ENCODE measurements around the gene ZFR2. TPM values are rescaled to one million over a fixed set of nuclear protein-coding genes. Genes with fewer than 3 reads are reported as not detected.

Gene ZFR2
- total RNA-seq, 2 experiments from 2014 or later, result 0.28 to 0.35 TPM

- no peaks in the 10 kb centered on the region for H3K4me1 Mint-ChIP-seq
- H3K9me3 Mint-ChIP-seq, result peaks cover 11% of the 10 kb centered on the region
- DNase-seq, result no peak
- H3K27ac Mint-ChIP-seq, result no peak overlapping the region
- no peaks in the 10 kb centered on the region for H3K36me3 Mint-ChIP-seq (ENCODE audit: low read depth)
- POLR2A ChIA-PET, result no interaction called here
- H3K4me3 Mint-ChIP-seq, result no peak overlapping the region
- no peaks in the 10 kb centered on the region for H3K27me3 Mint-ChIP-seq
- CTCF ChIA-PET, result no interaction called here
Measured at GRCh38 chr19:3838661-3839060, 30.2 kb downstream of the ZFR2 start.

GRCh38 chr19:3837922-3838321, 30.9 kb downstream of the ZFR2 start:
- Mint-ChIP-seq H3K27ac (no peak overlapping the region), H3K4me3 (no peak overlapping the region), H3K9me3 (peaks cover 11% of the 10 kb centered on the region), H3K36me3 (ENCODE audit: low read depth) (no peaks in the 10 kb centered on the region), H3K27me3 (no peaks in the 10 kb centered on the region), H3K4me1 (no peaks in the 10 kb centered on the region)
- POLR2A ChIA-PET, result no interaction called here
- CTCF ChIA-PET, result no interaction called here
- DNase-seq, result no peak

GRCh38 chr19:3837332-3837731, 31.5 kb downstream of the ZFR2 start:
- CTCF ChIA-PET, result no interaction called here
- no peak overlapping the region for H3K4me3 Mint-ChIP-seq
- H3K4me1 Mint-ChIP-seq, result no peaks in the 10 kb centered on the region
- H3K36me3 Mint-ChIP-seq (ENCODE audit: low read depth), result no peaks in the 10 kb centered on the region
- no peak overlapping the region for H3K27ac Mint-ChIP-seq
- no peaks in the 10 kb centered on the region for H3K27me3 Mint-ChIP-seq
- POLR2A ChIA-PET, result no interaction called here
- H3K9me3 Mint-ChIP-seq, result peaks cover 11% of the 10 kb centered on the region
- no peak for DNase-seq

GRCh38 chr19:3836887-3837286, 32.0 kb downstream of the ZFR2 start:
- H3K4me1 Mint-ChIP-seq, result no peaks in the 10 kb centered on the region
- ChIA-PET POLR2A (no interaction called here), CTCF (no interaction called here)
- no peak overlapping the region for H3K27ac Mint-ChIP-seq
- H3K9me3 Mint-ChIP-seq, result peaks cover 11% of the 10 kb centered on the region
- DNase-seq, result no peak
- no peaks in the 10 kb centered on the region for H3K36me3 Mint-ChIP-seq (ENCODE audit: low read depth)
- no peak overlapping the region for H3K4me3 Mint-ChIP-seq
- H3K27me3 Mint-ChIP-seq, result no peaks in the 10 kb centered on the region

GRCh38 chr19:3835055-3835435, 33.8 kb downstream of the ZFR2 start:
- H3K27ac Mint-ChIP-seq, result no peak overlapping the region
- CTCF ChIA-PET, result no interaction called here

GRCh38 chr19:3834349-3835054, 34.3 kb downstream of the ZFR2 start:
- Mint-ChIP-seq H3K27ac (no peak overlapping the region), H3K27me3 (no peaks in the 10 kb centered on the region), H3K36me3 (ENCODE audit: low read depth) (no peaks in the 10 kb centered on the region), H3K4me1 (no peaks in the 10 kb centered on the region), H3K9me3 (peaks cover 11% of the 10 kb centered on the region), H3K4me3 (no peak overlapping the region)
- CTCF ChIA-PET, result no interaction called here
- DNase-seq, result no peak
- POLR2A ChIA-PET, result no interaction called here

More at GRCh38 chr19:3835055-3835435, 33.8 kb downstream of the ZFR2 start:
- Mint-ChIP-seq H3K9me3 (peaks cover 11% of the 10 kb centered on the region), H3K36me3 (ENCODE audit: low read depth) (no peaks in the 10 kb centered on the region), H3K27me3 (no peaks in the 10 kb centered on the region), H3K4me1 (no peaks in the 10 kb centered on the region), H3K4me3 (no peak overlapping the region)
- POLR2A ChIA-PET, result no interaction called here
- no peak for DNase-seq

- no peaks in the 10 kb centered on the region for H3K4me1 Mint-ChIP-seq
- peaks cover 10% of the 10 kb centered on the region for H3K9me3 Mint-ChIP-seq
- no peak for DNase-seq
- CTCF ChIA-PET, result no interaction called here
- H3K36me3 Mint-ChIP-seq (ENCODE audit: low read depth), result no peaks in the 10 kb centered on the region
- POLR2A ChIA-PET, result no interaction called here
- H3K4me3 Mint-ChIP-seq, result no peak overlapping the region
- no peak overlapping the region for H3K27ac Mint-ChIP-seq
- no peaks in the 10 kb centered on the region for H3K27me3 Mint-ChIP-seq
Measured at GRCh38 chr19:3833578-3834348, 35.1 kb downstream of the ZFR2 start.

- Mint-ChIP-seq H3K4me3 (no peak overlapping the region), H3K4me1 (peaks cover 7% of the 10 kb centered on the region), H3K36me3 (ENCODE audit: low read depth) (no peaks in the 10 kb centered on the region), H3K27ac (no peak overlapping the region), H3K27me3 (no peaks in the 10 kb centered on the region), H3K9me3 (no peaks in the 10 kb centered on the region)
- ChIA-PET CTCF (interaction anchor here (1.1 kb wide), 1 partner anchor 10 kb away, joined by 5 read pairs; no protein-coding TSS in a partner anchor), POLR2A (no interaction called here)
- DNase-seq, result no peak
Measured at GRCh38 chr19:3832001-3832400, 36.8 kb downstream of the ZFR2 start.

GRCh38 chr19:3831601-3832000, 37.2 kb downstream of the ZFR2 start:
- H3K27me3 Mint-ChIP-seq, result no peaks in the 10 kb centered on the region
- no peak overlapping the region for H3K4me3 Mint-ChIP-seq
- H3K4me1 Mint-ChIP-seq, result peaks cover 7% of the 10 kb centered on the region
- no peak for DNase-seq
- no peaks in the 10 kb centered on the region for H3K9me3 Mint-ChIP-seq
- H3K27ac Mint-ChIP-seq, result no peak overlapping the region
- ChIA-PET POLR2A (no interaction called here), CTCF (no interaction called here)
- H3K36me3 Mint-ChIP-seq (ENCODE audit: low read depth), result no peaks in the 10 kb centered on the region

GRCh38 chr19:3830621-3831589, 37.9 kb downstream of the ZFR2 start:
- no peak for DNase-seq
- Mint-ChIP-seq H3K9me3 (no peaks in the 10 kb centered on the region), H3K4me3 (no peak overlapping the region), H3K36me3 (ENCODE audit: low read depth) (no peaks in the 10 kb centered on the region), H3K27ac (no peak overlapping the region), H3K27me3 (no peaks in the 10 kb centered on the region), H3K4me1 (peaks cover 7% of the 10 kb centered on the region)
- CTCF ChIA-PET, result interaction anchor here (1.0 kb wide), 1 partner anchor 65 kb away, joined by 5 read pairs; no protein-coding TSS in a partner anchor
- POLR2A ChIA-PET, result interaction anchor here (1.1 kb wide), 1 partner anchor 19 kb away, joined by 3 read pairs; no protein-coding TSS in a partner anchor

GRCh38 chr19:3827306-3827705, 41.5 kb downstream of the ZFR2 start:
- no peaks in the 10 kb centered on the region for H3K9me3 Mint-ChIP-seq
- no peaks in the 10 kb centered on the region for H3K27me3 Mint-ChIP-seq
- CTCF ChIA-PET, result no interaction called here
- no peaks in the 10 kb centered on the region for H3K36me3 Mint-ChIP-seq (ENCODE audit: low read depth)
- no peak overlapping the region for H3K27ac Mint-ChIP-seq
- POLR2A ChIA-PET, result no interaction called here
- no peak overlapping the region for H3K4me3 Mint-ChIP-seq
- DNase-seq, result no peak
- H3K4me1 Mint-ChIP-seq, result peaks cover 7% of the 10 kb centered on the region

GRCh38 chr19:3826163-3826562, 42.7 kb downstream of the ZFR2 start:
- DNase-seq, result no peak
- Mint-ChIP-seq H3K4me3 (no peak overlapping the region), H3K9me3 (no peaks in the 10 kb centered on the region), H3K27ac (no peak overlapping the region), H3K4me1 (peaks cover 16% of the 10 kb centered on the region), H3K36me3 (ENCODE audit: low read depth) (no peaks in the 10 kb centered on the region), H3K27me3 (peaks cover 1% of the 10 kb centered on the region)
- ChIA-PET CTCF (no interaction called here), POLR2A (no interaction called here)

- Mint-ChIP-seq H3K27me3 (peaks cover 1% of the 10 kb centered on the region), H3K4me3 (no peak overlapping the region), H3K9me3 (no peaks in the 10 kb centered on the region), H3K27ac (no peak overlapping the region), H3K4me1 (peaks cover 16% of the 10 kb centered on the region), H3K36me3 (ENCODE audit: low read depth) (no peaks in the 10 kb centered on the region)
- no peak for DNase-seq
- ChIA-PET POLR2A (no interaction called here), CTCF (no interaction called here)
Measured at GRCh38 chr19:3825286-3825956, 43.4 kb downstream of the ZFR2 start.

Data from activated CD4-positive, alpha-beta memory T cell treated with anti-CD3 and anti-CD28 coated beads, Interleukin-2, amount 10 ng/mL, durations not matched to agents 7 days and 5 days (primary cell).